ENCODE measurements around the gene BYSL. TPM values are rescaled to one million over a fixed set of nuclear protein-coding genes. Genes with fewer than 3 reads are reported as not detected.
"Not testable (repeated sequence)": the region's sequence is repeated elsewhere in the genome, so short reads cannot be mapped to it uniquely, and the experiment has no call there.

BYSL gene
- total RNA-seq, 1 donor from 2014 or later = 17.4 TPM

DNA sequence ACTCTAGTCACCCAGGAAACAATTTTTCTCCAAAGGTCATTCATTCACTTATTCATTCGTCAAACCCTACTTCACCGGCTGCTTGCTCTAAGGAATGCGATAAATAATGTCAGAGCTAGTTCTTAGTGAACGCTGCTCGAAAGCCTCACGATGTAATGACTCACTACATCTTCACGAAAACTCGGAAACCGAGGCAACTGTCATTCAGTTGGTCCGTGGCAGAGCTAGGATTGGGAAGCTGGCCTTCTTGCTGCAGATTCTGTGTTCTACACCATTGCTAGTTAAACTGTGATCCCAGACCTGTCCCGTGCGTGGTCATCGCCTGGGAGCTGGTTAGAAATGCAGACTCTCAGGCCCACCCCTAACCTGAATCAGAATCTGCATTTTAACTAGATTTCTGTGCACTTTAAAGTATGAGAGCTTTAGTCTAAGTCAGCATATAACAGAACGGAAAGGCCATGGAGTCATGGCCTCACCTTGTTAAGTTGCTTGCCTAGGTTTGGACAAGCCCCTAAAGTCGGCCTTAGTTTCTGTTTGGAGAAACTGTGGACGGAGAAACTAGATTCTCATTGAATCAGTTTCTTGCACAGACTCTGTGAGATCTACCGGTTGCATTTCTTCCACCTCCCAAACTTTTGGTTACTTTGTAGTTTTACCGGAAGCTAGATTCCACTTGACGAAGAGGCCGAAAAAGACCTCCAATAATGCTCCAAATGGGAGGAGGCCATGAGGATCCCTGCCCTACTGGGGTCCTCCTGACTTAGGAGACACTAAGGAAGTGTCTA is 21.0 kb downstream of the BYSL start:
- no peaks in the 10 kb centered on the region for H3K27me3 Mint-ChIP-seq (ENCODE audit: low read depth)
- H3K9me3 Mint-ChIP-seq (ENCODE audit: low read depth) = no peaks in the 10 kb centered on the region
- TF ChIP-seq, protein P1, sequence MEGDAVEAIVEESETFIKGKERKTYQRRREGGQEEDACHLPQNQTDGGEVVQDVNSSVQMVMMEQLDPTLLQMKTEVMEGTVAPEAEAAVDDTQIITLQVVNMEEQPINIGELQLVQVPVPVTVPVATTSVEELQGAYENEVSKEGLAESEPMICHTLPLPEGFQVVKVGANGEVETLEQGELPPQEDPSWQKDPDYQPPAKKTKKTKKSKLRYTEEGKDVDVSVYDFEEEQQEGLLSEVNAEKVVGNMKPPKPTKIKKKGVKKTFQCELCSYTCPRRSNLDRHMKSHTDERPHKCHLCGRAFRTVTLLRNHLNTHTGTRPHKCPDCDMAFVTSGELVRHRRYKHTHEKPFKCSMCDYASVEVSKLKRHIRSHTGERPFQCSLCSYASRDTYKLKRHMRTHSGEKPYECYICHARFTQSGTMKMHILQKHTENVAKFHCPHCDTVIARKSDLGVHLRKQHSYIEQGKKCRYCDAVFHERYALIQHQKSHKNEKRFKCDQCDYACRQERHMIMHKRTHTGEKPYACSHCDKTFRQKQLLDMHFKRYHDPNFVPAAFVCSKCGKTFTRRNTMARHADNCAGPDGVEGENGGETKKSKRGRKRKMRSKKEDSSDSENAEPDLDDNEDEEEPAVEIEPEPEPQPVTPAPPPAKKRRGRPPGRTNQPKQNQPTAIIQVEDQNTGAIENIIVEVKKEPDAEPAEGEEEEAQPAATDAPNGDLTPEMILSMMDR (IDR thresholded peaks at IDR 0.05) = no peak
- H3K27ac Mint-ChIP-seq (ENCODE audit: unreplicated experiment) = peak overlapping the region; percentile 91
- no peak for DNase-seq (ENCODE audit: low spot score)
- no peaks in the 10 kb centered on the region for H3K36me3 Mint-ChIP-seq (ENCODE audit: low read depth)
- peak overlapping the region; percentile 77 for H3K4me3 Mint-ChIP-seq (ENCODE audit: unreplicated experiment)
- peaks cover 32% of the 10 kb centered on the region for H3K4me1 Mint-ChIP-seq (ENCODE audit: low read depth)

DNA sequence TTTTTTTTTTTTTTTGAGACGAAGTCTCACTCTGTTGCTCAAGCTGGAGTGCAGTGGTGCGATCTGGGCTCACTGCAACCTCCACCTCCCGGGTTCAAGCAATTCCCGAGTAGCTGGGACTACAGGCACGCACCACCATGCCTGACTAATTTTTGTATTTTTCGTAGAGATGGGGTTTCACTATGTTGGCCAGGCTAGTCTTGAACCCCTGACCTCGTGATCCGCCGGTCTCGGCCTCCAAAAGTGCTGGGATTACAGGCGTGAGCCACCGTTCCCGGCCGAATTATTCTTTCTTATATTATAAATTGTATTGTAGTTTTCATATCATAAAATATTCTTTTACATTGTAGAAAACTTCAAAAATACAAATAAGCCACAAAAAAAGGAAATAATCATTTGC is 21.6 kb downstream of the BYSL start:
- not testable (repeated sequence) for DNase-seq (ENCODE audit: low spot score); H3K9me3 Mint-ChIP-seq (ENCODE audit: low read depth); H3K36me3 Mint-ChIP-seq (ENCODE audit: low read depth); H3K4me3 Mint-ChIP-seq (ENCODE audit: unreplicated experiment); H3K27me3 Mint-ChIP-seq (ENCODE audit: low read depth)
- Mint-ChIP-seq H3K4me1 (ENCODE audit: low read depth) (peaks cover 32% of the 10 kb centered on the region), H3K27ac (ENCODE audit: unreplicated experiment) (peak overlapping the region; percentile 91)

DNA sequence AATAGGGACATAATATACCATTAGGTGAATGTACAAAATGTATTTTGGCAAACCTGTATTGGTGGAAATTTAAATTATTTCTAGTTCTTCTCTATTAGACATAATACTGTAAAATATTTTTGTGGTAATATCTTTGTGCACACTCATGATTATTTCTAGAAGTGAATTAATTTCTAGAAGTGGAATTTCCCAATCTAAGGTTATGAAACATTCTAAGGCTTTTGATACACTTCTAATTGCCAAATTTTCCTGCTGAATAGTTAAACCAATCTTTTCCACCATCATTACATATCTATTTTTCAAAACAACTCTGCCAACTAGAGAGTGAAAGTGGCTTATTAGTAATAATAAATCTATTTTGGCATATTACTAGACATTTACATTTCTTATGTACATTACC is 22.2 kb downstream of the BYSL start:
- Mint-ChIP-seq H3K4me1 (ENCODE audit: low read depth) (peaks cover 28% of the 10 kb centered on the region), H3K4me3 (ENCODE audit: unreplicated experiment) (no peak overlapping the region), H3K27me3 (ENCODE audit: low read depth) (no peaks in the 10 kb centered on the region), H3K36me3 (ENCODE audit: low read depth) (no peaks in the 10 kb centered on the region), H3K27ac (ENCODE audit: unreplicated experiment) (no peak overlapping the region), H3K9me3 (ENCODE audit: low read depth) (no peaks in the 10 kb centered on the region)
- TF ChIP-seq, protein P1 (IDR thresholded peaks at IDR 0.05) = no peak
- no peak for DNase-seq (ENCODE audit: low spot score)

DNA sequence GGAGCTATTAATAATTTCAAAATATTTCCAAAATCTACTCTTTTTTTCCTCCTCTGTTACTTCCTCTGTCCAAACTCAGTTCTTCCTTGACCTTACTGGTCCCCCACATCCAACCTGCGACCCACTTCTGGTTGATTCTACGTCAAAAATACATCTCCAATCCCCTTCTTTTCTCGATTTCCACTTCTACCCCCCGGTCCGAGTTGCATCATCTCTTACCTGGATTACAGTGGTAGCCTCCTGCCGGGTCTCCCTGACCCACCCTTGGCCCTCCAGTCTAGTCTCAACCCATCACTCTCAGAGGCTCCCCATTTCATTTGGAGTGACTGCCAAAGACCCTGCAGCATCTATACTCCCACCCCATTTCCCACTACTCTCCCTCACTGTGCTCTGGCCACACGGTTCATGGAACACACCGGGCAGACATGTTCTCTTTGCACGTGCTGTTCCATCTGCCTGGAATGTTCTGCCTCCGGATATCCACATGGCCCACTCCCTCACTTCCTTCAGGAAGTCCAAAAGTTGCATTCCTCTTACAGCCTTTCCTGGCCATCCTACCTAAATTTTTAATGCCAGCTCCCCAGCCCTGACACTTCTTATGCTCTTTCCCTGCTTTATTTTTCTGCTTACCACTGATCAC is 26.4 kb downstream of the BYSL start:
- Mint-ChIP-seq H3K27me3 (ENCODE audit: low read depth) (no peaks in the 10 kb centered on the region), H3K9me3 (ENCODE audit: low read depth) (no peaks in the 10 kb centered on the region), H3K4me1 (ENCODE audit: low read depth) (no peaks in the 10 kb centered on the region), H3K36me3 (ENCODE audit: low read depth) (no peaks in the 10 kb centered on the region), H3K27ac (ENCODE audit: unreplicated experiment) (no peak overlapping the region), H3K4me3 (ENCODE audit: unreplicated experiment) (no peak overlapping the region)
- DNase-seq (ENCODE audit: low spot score) = no peak
- TF ChIP-seq, protein P1 (IDR thresholded peaks at IDR 0.05) = no peak

DNA sequence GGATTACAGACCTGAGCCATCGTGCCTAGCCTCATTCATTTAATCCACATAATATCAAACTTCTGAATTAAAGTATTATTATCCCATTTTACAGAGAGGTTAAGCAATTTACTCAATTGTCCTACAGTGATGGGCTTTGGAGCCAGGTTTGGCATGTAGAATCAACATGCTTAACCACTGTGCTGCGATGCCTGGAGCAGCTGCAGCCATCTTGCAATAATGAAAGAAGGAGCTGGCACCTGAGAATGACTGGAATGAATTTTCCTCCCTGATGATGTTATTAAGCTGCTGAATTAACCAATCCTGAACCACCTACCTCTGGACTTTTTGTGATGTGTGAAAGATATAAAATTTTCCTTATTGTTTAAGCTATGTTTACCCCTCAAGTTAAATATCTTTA is 33.4 kb downstream of the BYSL start:
- no peaks in the 10 kb centered on the region for H3K4me1 Mint-ChIP-seq (ENCODE audit: low read depth)
- DNase-seq (ENCODE audit: low spot score) = no peak
- no peaks in the 10 kb centered on the region for H3K9me3 Mint-ChIP-seq (ENCODE audit: low read depth)
- H3K27ac Mint-ChIP-seq (ENCODE audit: unreplicated experiment) = no peak overlapping the region
- H3K36me3 Mint-ChIP-seq (ENCODE audit: low read depth) = no peaks in the 10 kb centered on the region
- TF ChIP-seq, protein P1 (IDR thresholded peaks at IDR 0.05) = no peak
- no peaks in the 10 kb centered on the region for H3K27me3 Mint-ChIP-seq (ENCODE audit: low read depth)
- H3K4me3 Mint-ChIP-seq (ENCODE audit: unreplicated experiment) = no peak overlapping the region

All from chondrocyte (in vitro differentiated cells).